ENCODE measurements around the gene KCTD4.

The KCTD4 gene

GRCh38 chr13:45143346-45143751 lies 57.5 kb downstream of the KCTD4 start:
- Histone ChIP-seq H3K27ac (ENCODE audit: low read depth, low read length) (no peak overlapping the region), H2AFZ (ENCODE audit: low read length, unreplicated experiment) (no peak overlapping the region), H3K27me3 (ENCODE audit: insufficient read depth, low read length) (no peaks in the 10 kb centered on the region), H3K36me3 (ENCODE audit: insufficient read depth, low read length) (no peaks in the 10 kb centered on the region), H3K4me1 (ENCODE audit: control insufficient read depth, insufficient read depth, low read length, unreplicated experiment) (peaks cover 10% of the 10 kb centered on the region), H3K79me2 (ENCODE audit: control insufficient read depth, insufficient read depth, low read length, unreplicated experiment) (peaks cover 49% of the 10 kb centered on the region), H3K4me3 (ENCODE audit: low read depth, low read length) (no peak overlapping the region)
